HG03095 (cell line): ENCODE measurements around the gene COL3A1.

Source experiments
- ATAC-seq: cut with Tn5 transposase; IDR thresholded peaks from one replicate; pipeline ENCODE4 v1.9.1; 2021; ENCODE audit warnings: moderate library complexity; ENCODE audit not compliant: unreplicated experiment

COL3A1 gene

GRCh38 chr2:188974164-188974563 lies at the start of gene COL3A1:
Gene COL3A1 (plus strand): TSS chr2:188974373. CDS start chr2:188974490, 117 bp downstream.
- no peak for ATAC-seq

- ATAC-seq, result no peak
Measured at GRCh38 chr2:188928643-188929042, 45.5 kb upstream of the COL3A1 start.

GRCh38 chr2:188931361-188931760 lies 42.8 kb upstream of the COL3A1 start:
- no peak for ATAC-seq

GRCh38 chr2:188937228-188938220 lies 36.6 kb upstream of the COL3A1 start:
- ATAC-seq, result no peak

- no peak for ATAC-seq
Measured at GRCh38 chr2:188940171-188940570, 34.0 kb upstream of the COL3A1 start.

GRCh38 chr2:188944442-188944841 lies 29.7 kb upstream of the COL3A1 start:
- no peak for ATAC-seq

- no peak for ATAC-seq
Measured at GRCh38 chr2:188949046-188949818, 24.9 kb upstream of the COL3A1 start.

GRCh38 chr2:188952901-188953300 lies 21.3 kb upstream of the COL3A1 start:
- ATAC-seq, result no peak

GRCh38 chr2:188956290-188956689 lies 17.9 kb upstream of the COL3A1 start:
- no peak for ATAC-seq

- no peak for ATAC-seq
Measured at GRCh38 chr2:188956961-188957360, 17.2 kb upstream of the COL3A1 start.

- ATAC-seq, result no peak
Measured at GRCh38 chr2:188957646-188958045, 16.5 kb upstream of the COL3A1 start.

GRCh38 chr2:188963741-188964140 lies 10.4 kb upstream of the COL3A1 start:
- ATAC-seq, result no peak

GRCh38 chr2:188964976-188965546 lies 9.1 kb upstream of the COL3A1 start:
- ATAC-seq, result no peak

GRCh38 chr2:188965563-188965962 lies 8.6 kb upstream of the COL3A1 start:
- ATAC-seq, result no peak

- ATAC-seq, result no peak
Measured at GRCh38 chr2:188966079-188966571, 8.0 kb upstream of the COL3A1 start.

- no peak for ATAC-seq
Measured at GRCh38 chr2:188966728-188967440, 7.3 kb upstream of the COL3A1 start.

GRCh38 chr2:188969236-188969635 lies 4.9 kb upstream of the COL3A1 start:
- no peak for ATAC-seq

GRCh38 chr2:188969651-188970050 lies 4.5 kb upstream of the COL3A1 start:
- ATAC-seq, result no peak

- no peak for ATAC-seq
Measured at GRCh38 chr2:188970211-188970610, 4.0 kb upstream of the COL3A1 start.

GRCh38 chr2:188971432-188971861 lies 2.7 kb upstream of the COL3A1 start:
- ATAC-seq, result no peak

GRCh38 chr2:188973641-188974040 lies 532 bp upstream of the COL3A1 start:
- ATAC-seq, result no peak
